ENCODE results near the gene EGLN1.

GRCh38 chr1:231390071-231390470 lies 32.0 kb downstream of the EGLN1 start:
- TF ChIP-seq POLR2A (IDR thresholded peaks at IDR 0.05; ENCODE audit: extremely low read depth, insufficient read length) (no peak), CTCF (IDR thresholded peaks at IDR 0.05; ENCODE audit: low read depth, low read length) (no peak)
